Cardiac muscle cell (in vitro differentiated cells and primary cell): ENCODE data around the gene ZBTB32. TPM values are rescaled to one million over a fixed set of nuclear protein-coding genes. Genes with fewer than 3 reads are reported as not detected.
"Not testable (repeated sequence)": the region's sequence is repeated elsewhere in the genome, so short reads cannot be mapped to it uniquely, and the experiment has no call there.

ENCODE experiments used
- DNase-seq, 2 donors: peaks; one replicate each; pipeline versions ENCODE4 v3.0.0 to v3.0.0-alpha.2; 2010 to 2017; ENCODE audit warnings: low read depth in 1 of 2, low spot score in 1 of 2
- H3K27ac ChIP-seq: fragments of 200-600 bp; sonication (generic); 2 replicates; pipeline ENCODE4 v1.5.1; 2016
- H3K27me3 ChIP-seq: fragments of 200-600 bp; sonication (generic); 2 replicates; pipeline ENCODE4 v1.6.0; 2016; ENCODE audit warnings: control low read depth
- H3K36me3 ChIP-seq: fragments of 200-600 bp; sonication (generic); 2 replicates; pipeline ENCODE4 v1.5.1; 2016; ENCODE audit warnings: control low read depth
- H3K4me1 ChIP-seq: fragments of 200-600 bp; sonication (generic); 2 replicates; pipeline ENCODE4 v1.8.1; 2017; ENCODE audit warnings: low read depth, mild to moderate bottlenecking, mixed run types
- H3K4me3 ChIP-seq: fragments of 200-600 bp; sonication (generic); 2 replicates; pipeline ENCODE4 v1.5.1; 2016; ENCODE audit warnings: mild to moderate bottlenecking
- H3K9me3 ChIP-seq: fragments of 200-600 bp; sonication (generic); 2 replicates; pipeline ENCODE4 v1.5.1; 2017; ENCODE audit warnings: low read depth, mild to moderate bottlenecking, control low read depth
- polyA plus RNA-seq: library from polyadenylated mRNA; unstranded; fragments of >200 nt; fragmentation: Nextera tagmentation; extraction: Ambion mirVana; gene quantifications from 2 replicates; pipeline ENCODE4 v1.2.1, GENCODE V29; 2016
- total RNA-seq: library from RNA; depleted of rRNA; stranded (reverse); fragments of >200 nt; gene quantifications from 2 replicates; pipeline ENCODE4 v1.2.3, GENCODE V29; 2016
- TF ChIP-seq, protein P1 (sequence below): IDR thresholded peaks from 2 replicates; pipeline ENCODE4 v1.5.1; 2012; ENCODE audit warnings: low read depth, mild to moderate bottlenecking, low read length

ZBTB32 gene
- total and polyA plus RNA-seq, 2 experiments from 2014 or later, result 0.53 TPM; not detected in 1

DNA sequence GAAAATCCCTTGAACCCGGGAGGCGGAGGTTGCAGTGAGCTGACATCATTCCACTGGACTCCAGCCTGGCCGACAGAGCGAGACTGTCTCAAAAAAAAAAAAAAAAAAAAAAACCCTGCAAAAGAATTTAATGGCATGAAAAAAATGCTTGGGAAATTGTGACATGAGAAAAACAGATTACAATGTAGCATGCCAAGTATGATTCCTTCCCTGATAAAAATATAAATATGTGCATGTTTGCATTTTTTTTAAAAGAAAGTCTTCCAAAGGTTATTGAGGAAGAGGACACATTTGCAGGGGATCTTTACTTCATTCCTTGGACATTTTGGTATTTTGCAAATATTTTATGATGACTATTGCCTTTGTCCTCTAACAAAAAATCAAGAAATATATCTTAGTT, 14.5 kb upstream of the ZBTB32 start:
- Histone ChIP-seq H3K4me1 (no peaks in the 10 kb centered on the region), H3K27me3 (no peaks in the 10 kb centered on the region), H3K36me3 (no peaks in the 10 kb centered on the region), H3K9me3 (no peaks in the 10 kb centered on the region), H3K27ac (no peak overlapping the region), H3K4me3 (no peak overlapping the region)
- TF ChIP-seq, protein P1, sequence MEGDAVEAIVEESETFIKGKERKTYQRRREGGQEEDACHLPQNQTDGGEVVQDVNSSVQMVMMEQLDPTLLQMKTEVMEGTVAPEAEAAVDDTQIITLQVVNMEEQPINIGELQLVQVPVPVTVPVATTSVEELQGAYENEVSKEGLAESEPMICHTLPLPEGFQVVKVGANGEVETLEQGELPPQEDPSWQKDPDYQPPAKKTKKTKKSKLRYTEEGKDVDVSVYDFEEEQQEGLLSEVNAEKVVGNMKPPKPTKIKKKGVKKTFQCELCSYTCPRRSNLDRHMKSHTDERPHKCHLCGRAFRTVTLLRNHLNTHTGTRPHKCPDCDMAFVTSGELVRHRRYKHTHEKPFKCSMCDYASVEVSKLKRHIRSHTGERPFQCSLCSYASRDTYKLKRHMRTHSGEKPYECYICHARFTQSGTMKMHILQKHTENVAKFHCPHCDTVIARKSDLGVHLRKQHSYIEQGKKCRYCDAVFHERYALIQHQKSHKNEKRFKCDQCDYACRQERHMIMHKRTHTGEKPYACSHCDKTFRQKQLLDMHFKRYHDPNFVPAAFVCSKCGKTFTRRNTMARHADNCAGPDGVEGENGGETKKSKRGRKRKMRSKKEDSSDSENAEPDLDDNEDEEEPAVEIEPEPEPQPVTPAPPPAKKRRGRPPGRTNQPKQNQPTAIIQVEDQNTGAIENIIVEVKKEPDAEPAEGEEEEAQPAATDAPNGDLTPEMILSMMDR, result no peak
- no peak for DNase-seq

DNA sequence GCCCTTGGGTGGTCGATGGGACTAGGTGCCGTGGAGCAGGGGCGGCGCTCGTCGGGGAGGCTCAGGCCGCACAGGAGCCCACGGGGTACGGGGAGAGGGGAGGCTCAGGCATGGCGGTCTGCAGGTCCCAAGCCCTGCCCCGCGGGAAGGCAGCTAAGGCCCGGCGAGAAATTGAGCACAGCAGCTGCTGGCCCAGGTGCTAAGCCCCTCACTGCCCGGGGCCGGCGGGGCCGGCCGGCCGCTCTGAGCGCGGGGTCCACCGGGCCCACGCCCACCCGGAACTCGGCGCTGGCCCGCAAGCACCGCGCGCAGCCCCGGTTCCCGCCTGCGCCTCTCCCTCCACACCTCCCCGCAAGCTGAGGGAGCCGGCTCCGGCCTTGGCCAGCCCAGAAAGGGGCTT, 13.3 kb upstream of the ZBTB32 start:
- not testable (repeated sequence) for H3K27me3 ChIP-seq, H3K36me3 ChIP-seq, H3K4me1 ChIP-seq, H3K9me3 ChIP-seq, DNase-seq, H3K27ac ChIP-seq, H3K4me3 ChIP-seq

DNA sequence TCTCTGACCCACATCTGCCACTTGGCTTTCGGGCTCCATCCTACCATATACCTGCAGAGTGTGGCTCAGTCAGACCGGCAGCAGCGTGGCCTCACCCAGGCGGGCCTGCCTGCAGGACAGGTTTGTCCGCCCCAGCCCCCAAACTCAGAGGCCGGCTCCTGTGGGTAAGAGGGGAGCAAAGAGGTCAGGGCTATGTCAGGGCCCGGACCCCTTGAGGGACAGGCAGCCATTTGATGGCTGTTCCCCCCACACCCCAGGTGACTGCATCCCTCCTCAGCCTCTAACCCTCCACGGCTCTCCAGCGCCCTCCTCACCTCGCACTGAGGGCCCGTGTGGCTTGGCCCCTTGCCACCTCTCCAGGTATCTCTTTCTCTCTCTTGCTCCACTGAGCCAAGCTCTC, 12.3 kb upstream of the ZBTB32 start:
- Histone ChIP-seq H3K4me1 (no peaks in the 10 kb centered on the region), H3K27ac (no peak overlapping the region), H3K36me3 (no peaks in the 10 kb centered on the region), H3K9me3 (no peaks in the 10 kb centered on the region), H3K27me3 (no peaks in the 10 kb centered on the region), H3K4me3 (no peak overlapping the region)
- TF ChIP-seq, protein P1, result no peak
- DNase-seq, result no peak

DNA sequence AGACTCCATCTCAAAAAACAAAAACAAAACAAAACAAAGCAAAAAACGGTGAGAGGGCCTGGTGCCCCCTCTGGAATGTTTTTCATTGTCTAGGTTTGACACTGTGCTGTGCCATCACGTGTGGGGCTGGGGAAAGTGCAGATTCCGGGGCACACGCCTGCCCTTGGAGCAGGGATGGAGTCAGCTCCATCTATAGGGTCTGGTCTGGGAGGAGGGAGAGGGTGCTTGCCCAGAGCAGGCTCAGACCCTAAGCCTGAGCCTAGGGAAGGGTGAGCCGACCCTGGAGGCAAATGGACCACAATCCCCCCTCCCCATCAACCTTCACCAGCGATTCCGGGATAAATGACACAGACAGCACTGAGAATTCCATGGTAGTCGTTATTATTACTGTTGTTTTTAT, 10.9 kb upstream of the ZBTB32 start:
- Histone ChIP-seq H3K9me3 (no peaks in the 10 kb centered on the region), H3K27me3 (no peaks in the 10 kb centered on the region), H3K27ac (no peak overlapping the region), H3K4me1 (no peaks in the 10 kb centered on the region), H3K36me3 (no peaks in the 10 kb centered on the region), H3K4me3 (no peak overlapping the region)
- TF ChIP-seq, protein P1, result no peak
- no peak for DNase-seq

DNA sequence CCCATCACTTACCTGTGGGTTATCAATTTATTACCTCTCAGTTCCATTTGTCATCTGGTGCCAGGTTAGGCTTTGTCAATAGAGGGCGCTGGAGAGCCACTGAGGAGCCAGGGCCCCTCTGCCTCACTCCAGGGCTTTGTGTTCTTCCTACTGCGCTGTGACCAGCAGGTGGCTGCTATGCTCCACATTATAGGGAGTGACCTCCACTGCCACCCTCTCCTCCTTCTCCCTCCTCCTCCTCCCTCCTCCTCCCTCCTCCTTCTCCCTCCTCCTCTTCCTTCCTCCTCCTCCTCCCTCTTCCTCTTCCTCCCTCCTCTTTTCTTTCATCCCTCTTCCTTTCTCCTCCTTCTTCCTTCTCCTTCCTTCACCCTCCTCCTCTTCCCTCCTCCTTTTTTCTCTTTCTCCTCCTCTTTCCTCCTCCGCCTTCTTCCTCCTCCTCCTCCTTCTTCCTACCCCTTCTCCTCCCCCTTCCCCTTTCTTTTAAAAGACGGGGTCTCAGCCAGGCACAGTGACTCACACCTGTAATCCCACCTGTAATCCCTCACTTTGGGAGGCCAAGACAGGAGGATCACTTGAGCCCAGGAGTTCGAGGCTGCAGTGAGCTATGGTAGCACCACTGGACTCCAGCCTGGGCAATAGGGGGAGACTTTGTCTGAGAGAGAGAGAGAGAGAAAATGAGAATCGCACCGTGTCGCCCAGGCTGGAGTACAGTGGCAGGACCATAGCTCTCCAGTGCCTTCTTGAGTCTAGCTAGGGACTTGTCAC, 10.3 kb upstream of the ZBTB32 start:
- no peaks in the 10 kb centered on the region for H3K4me1 ChIP-seq
- peak; percentile 88 to 93 for DNase-seq
- TF ChIP-seq, protein P1, result peak; percentile 99
- H3K27ac ChIP-seq, result no peak overlapping the region
- no peaks in the 10 kb centered on the region for H3K36me3 ChIP-seq
- no peaks in the 10 kb centered on the region for H3K27me3 ChIP-seq
- no peaks in the 10 kb centered on the region for H3K9me3 ChIP-seq
- H3K4me3 ChIP-seq, result no peak overlapping the region

DNA sequence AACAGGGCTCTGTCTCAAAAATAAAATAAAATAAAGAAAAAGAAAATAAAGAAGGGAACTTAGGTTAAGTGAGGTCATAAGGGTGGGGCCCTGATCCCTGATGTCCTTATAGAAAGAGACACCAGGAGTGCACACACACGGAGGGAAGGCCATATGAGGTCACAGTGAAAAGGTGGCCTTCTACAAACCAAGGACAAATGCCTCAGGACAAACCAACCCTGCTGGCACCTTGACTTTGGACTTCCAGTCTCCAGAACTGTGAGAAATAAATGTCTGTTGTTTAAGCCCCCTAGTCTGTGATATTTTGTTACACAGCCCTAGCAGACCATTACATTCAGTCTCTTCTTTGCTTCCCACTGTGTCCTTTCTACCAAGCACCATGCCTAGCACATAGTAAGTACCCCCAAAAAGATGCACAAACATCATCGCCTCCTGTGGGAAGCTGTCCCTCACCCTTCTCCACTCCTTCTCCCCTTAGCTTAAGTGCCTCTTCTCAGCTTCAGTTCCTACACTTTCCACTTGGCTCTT, 8.4 kb upstream of the ZBTB32 start:
- DNase-seq, result no peak
- H3K36me3 ChIP-seq, result no peaks in the 10 kb centered on the region
- H3K27ac ChIP-seq, result no peak overlapping the region
- no peaks in the 10 kb centered on the region for H3K27me3 ChIP-seq
- TF ChIP-seq, protein P1, result no peak
- H3K9me3 ChIP-seq, result no peaks in the 10 kb centered on the region
- no peak overlapping the region for H3K4me3 ChIP-seq
- H3K4me1 ChIP-seq, result no peaks in the 10 kb centered on the region
